Glutamatergic neuron (in vitro differentiated cells): ENCODE results near the gene SUN1. TPM values are rescaled to one million over a fixed set of nuclear protein-coding genes. Genes with fewer than 3 reads are reported as not detected.
A peak's percentile ranks its signal among the peaks of the same experiment; 100 is the strongest.
"Not testable (repeated sequence)": the region's sequence is repeated elsewhere in the genome, so short reads cannot be mapped to it uniquely, and the experiment has no call there.

ENCODE experiments used
- DNase-seq: peaks from one replicate; pipeline ENCODE4 v3.0.0; 2022
- H3K27ac Mint-ChIP-seq: one replicate; pipeline ENCODE4 v1.8.0; 2020; ENCODE audit warnings: mild to moderate bottlenecking, mixed read lengths, inconsistent platforms; ENCODE audit not compliant: unreplicated experiment
- H3K27me3 Mint-ChIP-seq: one replicate; pipeline ENCODE4 v1.8.0; 2020; ENCODE audit warnings: mild to moderate bottlenecking, moderate library complexity, mixed read lengths, inconsistent platforms; ENCODE audit not compliant: unreplicated experiment
- H3K36me3 Mint-ChIP-seq: one replicate; pipeline ENCODE4 v1.8.0; 2020; ENCODE audit warnings: mild to moderate bottlenecking, mixed read lengths, inconsistent platforms; ENCODE audit not compliant: unreplicated experiment
- H3K4me1 Mint-ChIP-seq: one replicate; pipeline ENCODE4 v1.8.0; 2020; ENCODE audit warnings: mild to moderate bottlenecking, low read depth, mixed read lengths, inconsistent platforms; ENCODE audit not compliant: unreplicated experiment
- H3K4me3 Mint-ChIP-seq: one replicate; pipeline ENCODE4 v1.8.0; 2020; ENCODE audit warnings: mild to moderate bottlenecking, mixed read lengths, inconsistent platforms; ENCODE audit not compliant: unreplicated experiment
- H3K9me3 Mint-ChIP-seq: one replicate; pipeline ENCODE4 v1.8.0; 2020; ENCODE audit warnings: mild to moderate bottlenecking, moderate library complexity, mixed read lengths, inconsistent platforms; ENCODE audit not compliant: unreplicated experiment
- total RNA-seq: library from RNA; stranded (reverse); fragmentation: NEBNext Ultra II Directional; extraction: Animal tissue kit (Norgen Biotek cat#: 25700); gene quantifications from one replicate; pipeline ENCODE4 v1.2.1, GENCODE V29; 2021; ENCODE audit not compliant: unreplicated experiment
- TF ChIP-seq, protein P1 (sequence below): fragments of 200-600 bp; sonication (generic); IDR thresholded peaks from one replicate; pipeline ENCODE4 v1.5.0; 2021; ENCODE audit not compliant: partially characterized antibody, unreplicated experiment

The SUN1 gene
- total RNA-seq, 1 donor from 2014 or later = 879 TPM

DNA sequence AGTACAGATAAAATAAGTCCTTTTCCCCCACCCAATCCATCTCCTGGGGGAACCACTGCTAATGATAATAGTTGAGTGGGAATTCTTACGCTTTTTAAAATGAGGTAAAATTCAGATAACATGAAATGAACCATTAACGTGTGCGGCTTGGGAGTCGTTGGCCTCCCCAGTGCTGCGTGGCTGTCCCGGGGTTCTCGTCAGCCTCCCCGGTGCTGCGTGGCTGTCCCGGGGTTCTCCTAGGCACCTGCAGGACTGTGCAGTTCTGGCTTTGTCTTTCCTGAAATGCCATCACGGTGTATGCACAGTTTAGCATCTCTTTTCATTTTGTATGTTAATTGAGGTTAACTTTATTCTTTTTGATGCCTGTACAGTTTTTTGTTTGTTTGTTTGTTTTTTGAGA, 13.5 kb downstream of the SUN1 start:
- peaks cover 16% of the 10 kb centered on the region for H3K27me3 Mint-ChIP-seq
- H3K27ac Mint-ChIP-seq = peak overlapping the region; percentile 54
- peaks cover 19% of the 10 kb centered on the region for H3K36me3 Mint-ChIP-seq
- H3K4me3 Mint-ChIP-seq = no peak overlapping the region
- peaks cover 17% of the 10 kb centered on the region for H3K9me3 Mint-ChIP-seq
- peaks cover 23% of the 10 kb centered on the region for H3K4me1 Mint-ChIP-seq
- TF ChIP-seq, protein P1, sequence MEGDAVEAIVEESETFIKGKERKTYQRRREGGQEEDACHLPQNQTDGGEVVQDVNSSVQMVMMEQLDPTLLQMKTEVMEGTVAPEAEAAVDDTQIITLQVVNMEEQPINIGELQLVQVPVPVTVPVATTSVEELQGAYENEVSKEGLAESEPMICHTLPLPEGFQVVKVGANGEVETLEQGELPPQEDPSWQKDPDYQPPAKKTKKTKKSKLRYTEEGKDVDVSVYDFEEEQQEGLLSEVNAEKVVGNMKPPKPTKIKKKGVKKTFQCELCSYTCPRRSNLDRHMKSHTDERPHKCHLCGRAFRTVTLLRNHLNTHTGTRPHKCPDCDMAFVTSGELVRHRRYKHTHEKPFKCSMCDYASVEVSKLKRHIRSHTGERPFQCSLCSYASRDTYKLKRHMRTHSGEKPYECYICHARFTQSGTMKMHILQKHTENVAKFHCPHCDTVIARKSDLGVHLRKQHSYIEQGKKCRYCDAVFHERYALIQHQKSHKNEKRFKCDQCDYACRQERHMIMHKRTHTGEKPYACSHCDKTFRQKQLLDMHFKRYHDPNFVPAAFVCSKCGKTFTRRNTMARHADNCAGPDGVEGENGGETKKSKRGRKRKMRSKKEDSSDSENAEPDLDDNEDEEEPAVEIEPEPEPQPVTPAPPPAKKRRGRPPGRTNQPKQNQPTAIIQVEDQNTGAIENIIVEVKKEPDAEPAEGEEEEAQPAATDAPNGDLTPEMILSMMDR = no peak
- DNase-seq = no peak

DNA sequence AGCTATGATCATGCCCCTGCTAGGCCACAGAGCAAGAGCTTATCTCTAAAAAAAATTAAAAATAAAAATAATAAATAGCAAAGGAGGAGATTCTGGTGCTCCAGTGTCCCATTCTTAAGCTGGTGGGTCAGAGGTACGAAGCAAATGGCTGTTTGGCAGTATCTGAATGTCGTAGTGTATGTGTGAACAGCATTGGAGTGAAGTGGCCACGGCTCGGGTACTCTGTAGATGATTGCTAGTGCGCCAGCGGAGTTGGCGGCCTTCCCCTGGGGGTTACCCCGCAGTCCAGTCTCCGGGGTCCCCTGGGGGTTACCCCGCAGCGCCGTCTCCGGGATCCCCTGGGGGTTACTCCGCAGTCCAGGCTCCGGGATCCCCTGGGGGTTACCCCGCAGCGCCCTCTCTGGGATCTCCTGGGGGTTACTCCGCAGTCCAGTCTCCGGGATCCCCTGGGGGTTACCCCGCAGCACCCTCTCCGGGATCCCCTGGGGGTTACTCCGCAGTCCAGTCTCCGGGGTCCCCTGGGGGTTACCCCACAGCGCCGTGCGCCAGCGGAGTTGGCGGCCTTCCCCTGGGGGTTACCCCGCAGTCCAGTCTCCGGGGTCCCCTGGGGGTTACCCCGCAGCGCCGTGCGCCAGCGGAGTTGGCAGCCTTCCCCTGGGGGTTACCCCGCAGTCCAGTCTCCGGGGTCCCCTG, 14.8 kb downstream of the SUN1 start:
- Mint-ChIP-seq H3K4me1 (peaks cover 19% of the 10 kb centered on the region), H3K27me3 (peaks cover 16% of the 10 kb centered on the region), H3K36me3 (peaks cover 19% of the 10 kb centered on the region), H3K9me3 (peaks cover 18% of the 10 kb centered on the region)
- DNase-seq, H3K4me3 Mint-ChIP-seq, H3K27ac Mint-ChIP-seq: not testable (repeated sequence)

DNA sequence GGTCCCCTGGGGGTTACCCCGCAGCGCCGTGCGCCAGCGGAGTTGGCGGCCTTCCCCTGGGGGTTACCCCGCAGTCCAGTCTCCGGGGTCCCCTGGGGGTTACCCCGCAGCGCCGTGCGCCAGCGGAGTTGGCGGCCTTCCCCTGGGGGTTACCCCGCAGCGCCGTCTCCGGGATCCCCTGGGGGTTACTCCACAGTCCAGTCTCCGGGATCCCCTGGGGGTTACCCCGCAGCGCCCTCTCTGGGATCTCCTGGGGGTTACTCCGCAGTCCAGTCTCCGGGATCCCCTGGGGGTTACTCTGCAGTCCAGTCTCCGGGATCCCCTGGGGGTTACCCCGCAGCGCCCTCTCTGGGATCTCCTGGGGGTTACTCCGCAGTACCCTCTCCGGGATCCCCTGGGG, 15.5 kb downstream of the SUN1 start:
- DNase-seq, H3K4me3 Mint-ChIP-seq, H3K27ac Mint-ChIP-seq: not testable (repeated sequence)
- Mint-ChIP-seq H3K9me3 (peaks cover 19% of the 10 kb centered on the region), H3K27me3 (peaks cover 16% of the 10 kb centered on the region), H3K36me3 (peaks cover 17% of the 10 kb centered on the region), H3K4me1 (peaks cover 14% of the 10 kb centered on the region)

DNA sequence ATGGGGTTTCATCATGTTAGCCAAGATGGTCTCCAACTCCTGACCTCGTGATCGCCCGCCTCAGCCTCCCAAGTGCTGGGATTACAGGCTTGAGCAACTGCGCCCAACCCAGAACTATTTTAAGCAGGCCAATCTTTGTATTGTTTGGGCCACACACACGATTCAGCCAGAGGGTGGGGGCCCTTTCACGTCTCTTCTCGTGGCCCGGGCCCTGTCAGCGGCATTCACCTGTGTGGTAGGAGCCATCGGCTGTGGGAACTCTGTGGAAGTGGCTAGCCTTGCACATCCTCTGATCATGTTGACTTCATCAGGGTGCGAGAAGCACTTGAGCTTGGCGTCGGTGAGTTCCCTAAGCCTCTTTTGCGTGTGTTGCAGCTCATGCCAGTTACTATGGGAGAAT, 16.9 kb downstream of the SUN1 start:
- no peak for DNase-seq
- Mint-ChIP-seq H3K9me3 (peaks cover 22% of the 10 kb centered on the region), H3K27ac (peak overlapping the region; percentile 65), H3K36me3 (peaks cover 14% of the 10 kb centered on the region), H3K4me1 (peaks cover 11% of the 10 kb centered on the region), H3K4me3 (no peak overlapping the region), H3K27me3 (peaks cover 14% of the 10 kb centered on the region)
- TF ChIP-seq, protein P1 = no peak

DNA sequence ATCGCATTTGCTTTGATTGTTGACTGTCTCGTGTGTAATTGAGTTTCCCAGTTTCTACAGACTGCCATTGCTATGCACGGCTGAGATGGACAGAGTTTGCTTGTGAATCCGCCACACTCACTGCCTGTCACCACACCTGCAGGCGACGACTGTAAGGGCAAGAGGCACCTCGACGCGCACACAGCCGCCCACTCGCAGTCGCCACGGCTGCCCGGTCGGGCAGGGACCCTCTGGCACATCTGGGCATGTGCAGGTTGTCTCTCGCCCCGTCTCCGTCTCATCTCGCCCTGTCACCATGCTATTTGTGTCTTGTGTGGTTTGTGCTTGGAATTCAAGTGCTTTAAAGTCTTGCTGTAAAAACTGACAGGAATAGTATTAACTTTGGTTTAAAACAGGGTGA, 17.5 kb downstream of the SUN1 start:
- Mint-ChIP-seq H3K4me3 (no peak overlapping the region), H3K27ac (peak overlapping the region; percentile 65), H3K4me1 (peaks cover 11% of the 10 kb centered on the region), H3K36me3 (peaks cover 14% of the 10 kb centered on the region), H3K9me3 (peaks cover 25% of the 10 kb centered on the region), H3K27me3 (peaks cover 17% of the 10 kb centered on the region)
- DNase-seq = no peak
- TF ChIP-seq, protein P1 = no peak

DNA sequence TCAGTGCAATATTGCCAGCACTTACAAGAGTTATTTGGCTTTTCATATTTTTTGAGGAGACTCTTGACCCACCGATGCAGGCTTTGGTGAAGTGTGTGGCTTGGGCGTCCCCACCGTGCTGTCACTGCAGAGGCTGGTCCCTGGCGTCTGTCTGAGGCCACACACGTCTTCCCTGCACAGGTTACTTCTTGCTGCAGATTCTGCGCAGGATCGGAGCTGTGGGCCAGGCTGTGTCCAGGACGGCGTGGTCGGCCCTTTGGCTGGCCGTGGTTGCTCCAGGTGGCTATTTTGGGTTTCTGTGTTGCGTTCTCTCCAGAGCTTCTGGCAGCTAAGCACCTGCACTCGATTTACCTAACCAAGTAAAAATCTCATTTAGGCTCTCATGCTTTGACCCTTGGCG, 18.9 kb downstream of the SUN1 start:
- Mint-ChIP-seq H3K27me3 (peaks cover 14% of the 10 kb centered on the region), H3K9me3 (peaks cover 23% of the 10 kb centered on the region), H3K4me1 (peaks cover 7% of the 10 kb centered on the region), H3K27ac (peak overlapping the region; percentile 28), H3K4me3 (no peak overlapping the region), H3K36me3 (peaks cover 14% of the 10 kb centered on the region)
- TF ChIP-seq, protein P1 = no peak
- no peak for DNase-seq
